HG03342 (cell line): Measurements from ENCODE around the gene ATP8A2.

Source experiments
- ATAC-seq: cut with Tn5 transposase; IDR thresholded peaks from one replicate; pipeline ENCODE4 v1.9.1; 2021; ENCODE audit warnings: mild to moderate bottlenecking, moderate library complexity; ENCODE audit not compliant: unreplicated experiment

Gene ATP8A2

DNA sequence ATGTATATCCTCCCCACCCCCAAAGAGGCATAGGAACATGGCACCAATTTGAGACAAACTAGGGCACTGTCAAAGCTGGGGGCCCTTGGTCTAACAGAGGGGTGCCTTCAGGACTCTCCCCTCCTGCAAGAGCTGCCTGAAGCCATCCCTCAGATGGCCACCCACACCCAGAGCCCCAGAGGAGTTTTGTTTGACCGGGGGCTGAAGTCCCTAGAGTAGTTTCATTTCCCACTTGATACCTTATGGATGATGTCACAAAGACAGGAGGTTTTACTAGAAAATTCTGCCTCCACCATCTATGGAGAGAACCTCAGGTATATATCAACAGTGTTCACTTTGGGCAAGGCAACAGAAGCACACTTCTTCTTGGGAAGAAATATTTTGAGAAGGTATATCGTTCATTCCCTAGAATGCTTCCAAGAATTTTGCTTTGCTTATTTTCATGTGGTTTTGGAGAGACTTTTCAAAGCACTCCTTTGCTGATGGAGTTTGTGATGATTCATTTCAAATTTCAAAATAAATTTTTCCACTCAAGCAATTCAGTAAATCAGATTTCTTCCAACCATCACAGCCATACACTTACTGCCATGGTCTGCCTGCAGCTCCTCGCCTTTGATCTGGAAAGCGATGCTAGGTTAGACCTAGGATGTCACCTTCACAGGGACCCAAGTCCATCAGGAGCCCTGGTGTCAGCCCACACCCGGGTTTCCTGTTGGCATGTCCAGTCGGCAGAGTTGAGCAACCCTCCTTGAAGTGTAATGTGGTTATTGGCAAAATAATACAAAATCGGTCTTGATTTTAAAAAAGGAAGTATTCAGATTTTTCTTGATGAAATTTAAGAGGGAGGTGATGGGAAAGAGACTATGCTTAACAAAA, 473.0 kb downstream of the ATP8A2 start:
- no peak for ATAC-seq

DNA sequence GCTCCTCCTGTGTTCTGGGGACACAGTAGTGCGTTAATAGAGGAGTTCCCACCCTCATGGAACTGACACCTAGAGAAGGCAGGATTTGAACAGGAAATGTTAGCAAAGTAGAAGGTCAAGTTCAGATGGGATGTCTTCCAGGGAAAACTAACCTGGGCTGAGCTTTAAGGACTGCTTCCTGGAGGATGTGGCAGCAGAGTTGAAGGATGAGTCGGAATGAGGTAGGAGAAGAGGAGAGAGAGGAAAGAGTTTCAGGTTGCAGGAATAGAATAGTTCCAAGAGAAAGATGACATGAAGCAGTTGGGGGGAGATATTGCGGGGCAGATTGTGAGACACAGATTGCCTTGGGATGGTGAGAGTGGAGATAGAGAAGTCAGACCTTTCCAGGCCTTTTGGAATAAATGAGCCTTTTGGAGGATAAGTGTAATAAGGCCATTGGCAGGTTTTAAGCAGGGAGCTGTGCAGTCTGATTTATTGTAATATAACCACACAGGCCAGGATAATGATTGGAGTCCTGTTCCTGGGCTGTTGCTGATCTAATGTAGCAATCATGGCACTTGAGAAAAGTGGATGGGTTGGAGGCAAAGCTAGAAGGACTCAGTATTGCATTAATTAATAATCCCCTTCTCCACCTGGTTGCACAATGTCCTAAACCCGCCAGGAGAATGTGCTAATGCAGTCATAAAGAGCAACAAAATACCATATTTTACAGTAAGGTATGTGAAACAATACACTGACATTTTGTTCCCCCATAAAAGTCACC, 474.6 kb downstream of the ATP8A2 start:
- no peak for ATAC-seq

DNA sequence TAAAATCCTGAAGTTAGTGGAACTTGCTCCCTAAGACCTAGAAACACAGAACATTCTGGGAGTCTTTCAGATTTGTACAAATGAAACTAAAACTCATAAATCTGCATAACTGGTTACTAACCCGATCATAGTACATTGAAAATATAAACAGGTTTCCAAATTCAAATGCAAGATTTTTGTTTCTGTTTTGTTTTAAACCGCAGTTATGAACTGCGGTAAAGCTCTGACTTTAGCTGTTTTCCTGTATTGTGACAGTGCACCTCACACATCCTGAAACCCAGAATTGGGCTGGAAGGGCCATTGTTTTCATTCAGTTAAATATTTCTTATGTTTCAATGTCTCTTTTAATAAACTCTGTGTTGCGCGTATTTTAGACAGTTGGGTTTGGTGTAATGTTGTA, 475.4 kb downstream of the ATP8A2 start:
- ATAC-seq: peak; percentile 87

DNA sequence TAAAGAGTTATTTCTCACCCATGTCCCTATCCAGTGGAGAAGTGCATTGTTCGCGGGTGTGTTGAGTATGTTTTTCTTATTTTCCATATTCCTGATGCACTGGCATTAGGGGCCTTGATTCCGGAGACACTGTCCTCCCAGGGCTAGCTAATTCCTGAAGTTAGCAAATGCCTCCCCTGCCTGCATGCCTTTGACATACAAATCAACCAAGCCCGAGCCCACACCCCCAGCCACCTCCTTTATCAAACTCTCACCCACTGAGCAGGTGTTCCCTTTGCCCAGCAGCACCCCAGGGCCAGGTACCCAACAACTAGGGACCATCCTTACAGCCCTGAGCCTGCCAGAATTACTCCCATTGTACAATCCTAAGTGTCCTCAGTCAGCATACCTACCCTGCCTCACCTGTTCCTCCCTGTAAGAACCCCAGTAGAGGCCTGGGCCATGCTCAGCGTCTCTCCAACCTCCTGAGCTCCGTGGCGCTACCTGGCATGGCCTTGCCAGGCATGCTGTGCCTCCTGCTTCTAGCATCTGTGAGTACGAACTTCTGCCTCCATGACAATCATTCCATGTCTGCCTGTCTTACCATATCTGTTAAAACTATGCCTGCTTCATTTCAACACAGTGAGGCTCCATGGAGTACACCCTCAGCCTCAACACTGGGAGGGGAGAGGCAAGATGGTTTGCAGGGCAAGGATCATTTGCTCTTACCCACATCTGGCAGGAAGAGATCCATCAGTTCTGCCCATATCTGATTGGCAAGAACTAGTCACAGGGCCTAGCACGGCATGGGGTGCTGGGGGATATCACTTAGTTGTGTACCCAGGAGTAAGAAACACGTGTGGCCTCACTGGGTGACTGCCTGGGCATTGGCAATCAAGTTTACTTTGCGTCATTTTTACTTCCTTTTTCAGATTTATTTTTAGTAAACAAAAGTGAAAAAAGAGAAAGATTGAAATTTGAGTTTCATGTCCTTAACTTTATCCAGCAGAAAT, 476.2 kb downstream of the ATP8A2 start:
- no peak for ATAC-seq

DNA sequence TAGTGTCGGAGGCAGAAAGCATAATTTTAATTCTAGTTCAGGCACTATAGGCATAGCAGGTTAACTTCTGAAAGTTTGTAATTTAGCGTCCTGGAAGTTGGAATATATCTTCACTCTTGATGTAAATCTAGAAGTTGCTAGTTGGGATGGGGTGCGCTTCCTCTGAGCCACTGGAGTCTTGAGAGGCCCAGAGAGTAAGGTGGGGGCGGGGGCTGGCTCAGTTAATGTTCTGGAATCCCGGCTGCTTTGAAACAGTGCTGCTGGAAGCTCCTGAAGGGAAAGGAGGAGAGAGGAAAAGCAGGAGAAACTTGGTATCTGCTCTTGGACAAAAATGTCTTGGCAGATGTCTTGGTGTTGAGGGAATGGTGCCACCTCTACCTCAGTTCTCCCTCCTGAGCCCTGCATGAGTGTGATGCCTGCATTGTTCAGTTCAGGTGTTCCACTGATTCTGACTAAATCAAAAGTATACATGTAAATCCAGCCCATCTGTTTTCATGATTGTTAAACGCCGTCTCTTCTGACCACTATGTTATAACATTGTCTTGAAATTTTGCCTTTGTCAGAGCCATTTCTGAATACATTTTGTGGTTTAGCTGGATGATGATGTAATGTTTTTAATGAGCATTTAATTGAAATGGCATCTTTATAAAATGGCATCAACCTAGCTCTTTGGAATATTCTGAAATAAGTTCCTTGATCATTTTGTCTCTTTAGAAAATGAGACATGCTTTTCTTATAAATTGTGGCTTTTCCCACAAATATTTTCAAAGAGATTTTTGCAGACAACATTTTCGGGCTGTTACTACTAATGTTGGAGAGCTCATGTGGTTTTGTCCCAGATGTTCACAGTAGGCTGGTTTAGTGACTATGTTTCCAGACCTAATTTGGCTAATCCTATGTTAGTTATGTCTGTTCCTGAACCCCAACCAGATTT, 477.3 kb downstream of the ATP8A2 start:
- no peak for ATAC-seq

DNA sequence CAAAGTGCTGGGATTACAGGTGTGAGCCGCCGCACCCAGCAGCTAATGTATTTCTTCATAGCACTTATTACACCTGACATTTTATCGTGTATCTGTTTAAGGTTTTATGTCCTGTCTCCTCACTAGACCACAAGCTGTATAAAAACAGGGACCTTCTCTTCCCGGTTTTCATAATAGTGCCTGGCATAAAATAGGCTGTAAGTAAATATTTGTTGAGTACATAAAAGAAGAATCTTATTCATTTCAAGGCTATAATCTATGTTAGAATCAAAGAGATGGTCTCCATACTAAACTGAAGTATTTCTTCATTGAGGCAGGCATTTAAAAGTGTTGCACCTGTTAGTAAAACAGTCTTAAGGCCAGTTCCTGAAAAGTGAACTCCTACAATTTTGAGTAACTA, 486.1 kb downstream of the ATP8A2 start:
- no peak for ATAC-seq

DNA sequence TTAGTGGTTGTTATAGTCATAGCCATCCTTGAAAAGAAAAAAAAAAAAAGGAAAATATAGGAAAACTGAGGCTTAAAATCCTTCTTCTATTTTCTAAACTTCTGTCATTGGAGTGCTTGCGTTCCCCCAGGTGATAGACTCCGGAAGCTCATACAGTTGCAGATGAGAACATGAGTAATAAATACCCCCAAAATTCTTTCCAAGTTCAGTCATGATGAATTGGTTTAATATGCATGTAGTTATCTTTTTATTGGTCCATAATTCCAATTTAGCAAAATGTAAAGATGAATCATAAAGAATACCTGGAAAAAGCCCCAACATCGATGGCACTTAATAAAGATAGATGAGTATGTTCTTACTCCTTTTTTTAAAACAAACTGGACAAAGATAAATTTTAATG, 487.8 kb downstream of the ATP8A2 start:
- no peak for ATAC-seq

DNA sequence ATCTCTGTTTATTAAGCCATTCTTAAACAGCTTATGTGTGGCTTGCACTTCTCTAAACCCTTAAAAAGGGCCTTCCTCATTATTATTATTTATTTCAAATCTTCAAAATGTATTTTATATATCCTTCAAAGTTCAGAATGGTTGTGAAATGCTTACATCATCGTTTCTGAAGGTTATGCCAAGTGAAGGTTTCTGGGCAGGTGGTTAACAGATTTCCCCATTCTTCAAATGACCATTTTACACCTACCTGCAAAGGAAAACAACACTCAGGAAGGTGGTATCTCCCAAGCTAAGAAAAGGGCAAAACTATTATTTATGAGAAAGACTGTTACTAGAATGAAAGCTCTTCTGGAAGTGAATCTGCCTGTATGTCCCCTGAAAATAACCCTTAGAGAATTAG, 488.5 kb downstream of the ATP8A2 start:
- ATAC-seq: no peak

DNA sequence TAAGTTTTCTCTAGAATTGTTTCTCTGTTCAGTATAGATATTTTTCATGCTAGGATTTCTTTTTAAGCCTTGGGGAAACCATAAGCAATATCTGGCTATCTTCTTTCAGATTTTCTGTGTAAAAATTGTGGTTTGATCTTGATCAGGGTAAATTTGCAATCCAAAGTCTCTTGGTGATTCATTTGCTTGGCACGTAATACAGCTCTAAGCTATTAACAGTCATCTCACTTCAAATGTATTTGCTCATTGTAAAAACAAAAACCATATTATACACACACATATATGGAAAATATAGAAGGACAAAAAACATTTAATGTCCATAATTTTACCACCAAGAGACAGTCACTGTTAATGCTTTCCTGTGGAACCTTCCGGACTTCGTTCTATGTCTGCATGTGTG, 489.1 kb downstream of the ATP8A2 start:
- ATAC-seq: no peak

DNA sequence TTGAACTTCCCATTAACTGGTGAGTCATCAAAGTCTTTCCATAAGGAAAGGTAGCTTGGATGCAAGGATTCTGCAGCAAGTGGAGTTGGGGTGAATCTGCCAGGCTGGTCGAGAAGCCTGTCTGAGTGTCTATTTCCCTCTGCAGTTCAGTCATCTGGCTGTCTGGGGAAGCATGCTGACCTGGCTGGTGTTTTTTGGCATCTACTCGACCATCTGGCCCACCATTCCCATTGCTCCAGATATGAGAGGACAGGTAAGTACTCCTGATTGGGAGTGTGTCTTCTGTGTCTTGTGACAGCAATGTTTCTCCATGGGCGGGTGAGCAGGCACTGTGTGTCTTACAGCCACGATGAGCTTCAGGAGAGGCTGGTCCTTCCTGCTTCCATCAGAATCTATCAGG, 490.4 kb downstream of the ATP8A2 start:
- no peak for ATAC-seq

DNA sequence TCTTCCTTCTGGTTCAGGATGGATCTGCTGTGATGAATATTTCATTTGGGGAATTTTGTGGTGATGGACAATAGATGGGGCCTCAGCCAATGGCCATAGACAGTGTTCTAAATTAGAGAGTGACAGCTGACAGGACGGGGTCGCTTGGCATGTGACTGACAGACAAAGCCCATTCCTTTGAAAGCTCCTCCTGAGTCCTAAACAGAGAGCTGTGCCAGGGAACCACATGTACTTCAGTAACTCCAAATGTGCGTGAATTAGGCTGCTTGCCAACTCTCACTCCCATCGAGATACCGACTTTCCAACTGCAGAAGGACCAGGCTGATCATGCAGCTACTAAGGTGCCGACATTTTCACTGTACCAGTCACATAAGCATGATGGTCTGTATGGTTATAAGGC, 492.3 kb downstream of the ATP8A2 start:
- ATAC-seq: no peak

DNA sequence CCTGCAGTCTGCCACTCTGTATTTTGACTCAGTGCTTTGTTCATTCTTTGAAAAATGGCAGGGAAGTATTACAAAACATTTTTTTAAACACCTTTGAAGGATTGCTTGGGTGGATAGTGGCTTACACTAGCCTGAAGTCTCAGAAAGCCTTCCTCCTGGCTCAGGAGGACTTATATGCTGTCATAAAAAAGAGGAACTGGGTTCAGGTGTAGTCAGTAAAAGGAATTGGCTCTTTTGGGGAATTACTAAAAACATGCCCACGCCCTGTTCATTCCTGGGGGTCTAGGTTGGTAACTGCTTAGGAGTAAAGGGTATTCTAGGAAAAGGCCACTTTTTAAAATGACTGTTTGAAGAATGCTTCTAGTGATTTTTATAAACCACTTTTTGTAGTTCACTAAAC, 493.2 kb downstream of the ATP8A2 start:
- ATAC-seq: no peak

DNA sequence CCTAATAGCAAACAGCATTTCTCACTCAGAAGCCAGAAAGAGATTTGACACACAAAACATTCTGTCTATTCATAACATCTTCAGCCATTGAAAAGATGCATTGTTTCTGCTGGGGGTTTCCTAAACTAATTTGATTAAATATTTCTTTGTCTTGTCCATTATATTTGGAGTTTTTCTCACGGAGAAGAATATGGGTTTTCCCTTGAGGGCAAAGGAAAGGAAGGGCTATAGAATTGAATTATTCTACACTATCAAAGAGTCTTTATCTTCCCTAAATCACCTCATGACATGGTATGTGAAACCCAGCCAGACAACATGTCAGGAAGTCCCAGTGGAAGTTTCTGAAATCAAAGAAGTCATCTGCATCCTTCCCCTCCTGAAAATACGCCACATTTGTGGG, 493.6 kb downstream of the ATP8A2 start:
- no peak for ATAC-seq

DNA sequence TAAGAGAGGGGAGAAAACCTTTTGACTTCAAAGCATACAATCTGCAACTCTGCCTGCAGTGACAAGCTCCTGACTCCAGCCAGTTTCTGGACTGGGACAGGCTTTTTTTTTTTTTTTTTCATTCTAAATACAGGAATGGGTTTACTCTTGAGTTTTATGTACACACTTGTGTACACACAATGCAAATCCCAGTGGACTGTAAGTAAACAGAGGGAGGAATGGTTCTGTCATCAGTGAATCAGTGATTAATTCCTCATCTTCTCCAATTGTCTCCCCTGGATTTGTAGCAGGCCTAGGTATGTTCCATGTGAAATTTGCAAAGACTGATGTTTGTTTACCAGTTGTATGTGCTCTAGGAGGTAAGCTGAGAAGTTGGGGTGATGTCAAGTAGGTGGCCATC, 495.3 kb downstream of the ATP8A2 start:
- ATAC-seq: no peak

DNA sequence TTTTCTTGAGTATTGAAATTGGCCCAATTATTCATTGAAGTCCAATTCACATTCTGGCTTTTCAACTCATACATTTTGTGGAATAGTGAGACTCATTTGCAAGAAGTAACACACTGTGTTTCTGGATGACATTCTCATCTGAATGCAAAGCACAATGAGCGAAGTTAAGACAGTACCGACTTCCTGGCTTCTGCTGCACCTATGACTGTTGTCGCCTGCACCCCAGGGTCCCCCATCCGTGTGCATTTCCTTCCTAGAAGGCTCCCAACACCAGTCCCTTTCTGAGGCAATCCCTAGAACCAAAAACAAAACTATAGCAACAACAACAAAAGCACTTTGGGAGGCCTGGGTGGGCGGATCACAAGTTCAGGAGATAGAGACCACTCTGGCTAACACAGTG, 496.7 kb downstream of the ATP8A2 start:
- no peak for ATAC-seq

DNA sequence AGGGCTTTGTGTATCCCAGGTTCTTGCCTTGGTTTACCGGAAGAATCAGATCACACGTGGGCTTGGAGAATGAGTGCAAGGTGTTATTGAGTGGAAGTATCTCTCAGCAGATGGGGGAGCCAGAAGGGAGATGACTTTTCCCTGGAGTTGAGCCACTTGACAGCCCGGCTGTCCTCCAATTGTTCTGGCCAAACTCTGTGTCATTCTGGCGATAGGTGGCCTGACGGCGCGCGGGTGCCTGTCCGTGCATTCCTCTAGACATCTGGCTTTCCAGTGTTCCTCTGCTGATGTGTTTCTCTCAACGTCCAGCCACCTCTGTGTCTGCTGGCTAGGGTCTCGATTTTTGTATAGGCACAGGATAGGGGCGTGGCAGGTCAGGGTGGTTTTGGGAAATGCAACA, 498.2 kb downstream of the ATP8A2 start:
- ATAC-seq: no peak

DNA sequence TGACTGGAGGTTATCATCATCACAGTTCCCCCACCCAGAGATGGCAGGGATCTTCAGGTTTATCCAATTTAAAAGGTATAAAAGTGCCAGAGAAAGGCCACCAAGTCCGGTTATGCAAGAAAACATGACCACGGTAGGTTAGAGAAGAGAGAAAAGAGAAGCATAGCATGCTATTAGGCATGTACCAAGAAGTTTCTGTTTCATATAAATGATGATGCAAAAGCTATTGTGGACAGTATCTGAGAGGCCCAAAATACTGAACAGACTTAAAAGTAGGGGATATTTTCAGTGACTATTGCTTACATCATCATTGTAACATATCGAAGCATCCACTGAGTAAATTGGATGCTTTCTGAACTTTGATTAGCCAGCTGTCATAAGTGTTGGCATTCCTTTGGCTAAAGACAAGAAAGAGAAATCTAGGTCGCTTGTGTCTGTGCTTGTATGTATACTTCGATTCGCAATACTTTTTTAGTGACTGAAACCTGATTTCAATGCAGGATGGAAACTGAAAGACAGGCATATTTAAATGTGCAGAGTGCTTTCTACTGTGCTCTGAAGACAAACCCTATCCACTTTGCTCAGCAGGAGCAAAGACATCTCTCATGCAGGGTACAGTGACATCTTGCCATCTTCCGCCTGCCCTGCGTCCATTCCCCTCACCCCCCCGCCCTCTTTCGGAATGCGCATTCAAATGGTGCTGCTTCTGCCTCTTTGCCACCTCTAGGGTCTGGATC, 499.8 kb downstream of the ATP8A2 start:
- ATAC-seq: no peak

DNA sequence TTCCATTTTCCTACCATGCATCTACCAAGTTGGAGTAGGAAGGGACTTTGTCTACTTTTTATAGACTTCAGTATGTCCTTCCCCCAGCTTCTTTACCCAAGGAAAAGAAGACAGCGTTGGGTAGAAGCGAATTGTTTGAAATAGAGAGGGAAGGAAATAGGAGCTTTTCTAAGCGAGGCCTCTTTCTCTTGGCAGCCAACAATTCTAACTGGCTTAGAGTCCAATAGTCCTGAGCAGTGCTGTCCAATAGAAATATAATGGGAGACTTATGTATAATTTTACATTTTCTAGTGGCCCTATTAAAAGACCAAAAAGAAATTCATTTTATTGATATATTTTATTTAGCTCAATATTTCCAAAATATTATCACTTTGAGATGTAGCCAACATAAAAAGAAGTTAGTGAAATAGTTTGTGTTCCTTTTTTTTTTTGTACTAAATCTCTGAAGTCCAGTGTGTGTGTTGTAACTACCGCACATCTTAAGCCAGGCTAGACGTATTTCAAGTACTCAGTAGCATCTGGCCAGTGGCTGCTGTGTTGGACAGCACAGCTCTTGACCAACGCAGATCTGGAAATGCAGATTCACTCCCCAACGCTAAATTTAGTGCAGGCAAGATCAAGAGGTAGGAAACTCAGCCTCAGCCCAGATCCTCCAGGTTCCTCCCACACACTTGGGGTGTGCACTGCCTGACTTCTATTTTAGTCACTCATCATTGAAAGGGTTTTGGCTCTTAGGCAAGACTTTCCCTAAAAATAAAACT, 500.9 kb downstream of the ATP8A2 start:
- ATAC-seq: no peak

DNA sequence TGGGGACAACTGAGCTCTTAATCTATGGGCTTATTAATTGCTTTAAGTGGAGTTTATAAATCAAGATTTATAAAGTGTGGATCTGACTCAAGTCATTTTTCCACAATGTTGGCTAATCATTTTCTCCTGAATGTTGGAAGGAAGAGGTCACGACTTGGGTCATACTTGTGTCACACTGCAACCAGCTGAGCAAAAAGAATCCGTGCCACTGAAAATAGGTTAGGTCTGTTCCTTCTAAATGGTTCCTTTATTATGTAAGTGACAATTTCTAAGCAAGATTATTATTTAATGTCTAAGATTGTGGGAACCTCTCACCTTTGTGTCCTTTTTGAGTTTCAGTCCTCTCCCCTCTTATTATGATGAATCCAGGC, 501.5 kb downstream of the ATP8A2 start:
- no peak for ATAC-seq
